Activated CD8-positive, alpha-beta memory T cell treated with anti-CD3 and anti-CD28 coated beads for 1 hour (primary cell): ENCODE measurements around the gene DPAGT1.

Experiments used
- DNase-seq, 2 donors: peaks; one replicate each; pipeline ENCODE4 v3.0.0-alpha.2; 2020; ENCODE audit warnings: low read depth in 1 of 2; ENCODE audit errors: extremely low read depth in 1 of 2

The DPAGT1 gene

GRCh38 chr11:119095066-119095880 lies 6.4 kb downstream of the DPAGT1 start:
- DNase-seq: peak; percentile 97 to 99

- no peak for DNase-seq
Observed at GRCh38 chr11:119094816-119095065, 6.9 kb downstream of the DPAGT1 start.

- DNase-seq: peak in 1 of 2 donors; percentile 31
Observed at GRCh38 chr11:119093942-119094815, 7.5 kb downstream of the DPAGT1 start.

GRCh38 chr11:119092880-119093842 lies 8.5 kb downstream of the DPAGT1 start:
- no peak for DNase-seq

- DNase-seq: no peak
Observed at GRCh38 chr11:119091966-119092879, 9.4 kb downstream of the DPAGT1 start.

GRCh38 chr11:119091178-119091577 lies 10.5 kb downstream of the DPAGT1 start:
- no peak for DNase-seq

- DNase-seq: no peak
Observed at GRCh38 chr11:119089319-119089718, 12.3 kb downstream of the DPAGT1 start.

GRCh38 chr11:119088406-119088805 lies 13.2 kb downstream of the DPAGT1 start:
- no peak for DNase-seq

GRCh38 chr11:119087747-119088241 lies 13.9 kb downstream of the DPAGT1 start:
- no peak for DNase-seq

- DNase-seq: no peak
Observed at GRCh38 chr11:119087123-119087522, 14.5 kb downstream of the DPAGT1 start.

GRCh38 chr11:119085437-119085847 lies 16.2 kb downstream of the DPAGT1 start:
- DNase-seq: peak in 1 of 2 donors; percentile 26

GRCh38 chr11:119084663-119085436 lies 16.8 kb downstream of the DPAGT1 start, which contains the start of gene HMBS:
TSS of gene HMBS (plus strand) at chr11:119084881. CDS start at chr11:119085034, 153 bp downstream.
- peak; percentile 74 to 86 for DNase-seq

- no peak for DNase-seq
Observed at GRCh38 chr11:119081682-119082260, 19.9 kb downstream of the DPAGT1 start.

- no peak for DNase-seq
Observed at GRCh38 chr11:119078675-119079420, 22.8 kb downstream of the DPAGT1 start.

- DNase-seq: no peak
Observed at GRCh38 chr11:119077839-119078238, 23.8 kb downstream of the DPAGT1 start.

GRCh38 chr11:119067371-119068222 lies 34.1 kb downstream of the DPAGT1 start, which contains the start of gene VPS11:
TSS of gene VPS11 (plus strand) at chr11:119067818. CDS start at chr11:119067824, 6 bp downstream.
- peak; percentile 91 to 98 for DNase-seq

- DNase-seq: no peak
Observed at GRCh38 chr11:119065369-119065768, 36.3 kb downstream of the DPAGT1 start.
